Measurements from ENCODE around the gene IFITM10.
"Not testable (repeated sequence)": the region's sequence is repeated elsewhere in the genome, so short reads cannot be mapped to it uniquely, and the experiment has no call there.

IFITM10 gene

GRCh38 chr11:1691878-1692707 lies 58.3 kb downstream of the IFITM10 start:
- Histone ChIP-seq H3K27me3 (ENCODE audit: insufficient read depth, low read length) (peaks cover 6% of the 10 kb centered on the region; the same call in 1 of the 2 replicates), H3K27ac (ENCODE audit: low read depth, low read length) (no peak overlapping the region), H3K79me2 (ENCODE audit: control insufficient read depth, insufficient read depth, low read length, unreplicated experiment) (no peaks in the 10 kb centered on the region), H2AFZ (ENCODE audit: low read length, unreplicated experiment) (no peak overlapping the region), H3K4me1 (ENCODE audit: control insufficient read depth, insufficient read depth, low read length, unreplicated experiment) (peaks cover 5% of the 10 kb centered on the region), H3K36me3 (ENCODE audit: insufficient read depth, low read length) (no peaks in the 10 kb centered on the region), H3K4me3 (ENCODE audit: low read depth, low read length) (no peak overlapping the region)

GRCh38 chr11:1691026-1691877 lies 59.1 kb downstream of the IFITM10 start:
- H3K27me3 ChIP-seq (ENCODE audit: insufficient read depth, low read length) = peaks cover 6% of the 10 kb centered on the region; the same call in 1 of the 2 replicates
- no peaks in the 10 kb centered on the region for H3K36me3 ChIP-seq (ENCODE audit: insufficient read depth, low read length)
- no peaks in the 10 kb centered on the region for H3K79me2 ChIP-seq (ENCODE audit: control insufficient read depth, insufficient read depth, low read length, unreplicated experiment)
- no peak overlapping the region for H3K4me3 ChIP-seq (ENCODE audit: low read depth, low read length)
- no peak overlapping the region for H2AFZ ChIP-seq (ENCODE audit: low read length, unreplicated experiment)
- H3K4me1 ChIP-seq (ENCODE audit: control insufficient read depth, insufficient read depth, low read length, unreplicated experiment) = peaks cover 5% of the 10 kb centered on the region
- no peak overlapping the region for H3K27ac ChIP-seq (ENCODE audit: low read depth, low read length)

DNA sequence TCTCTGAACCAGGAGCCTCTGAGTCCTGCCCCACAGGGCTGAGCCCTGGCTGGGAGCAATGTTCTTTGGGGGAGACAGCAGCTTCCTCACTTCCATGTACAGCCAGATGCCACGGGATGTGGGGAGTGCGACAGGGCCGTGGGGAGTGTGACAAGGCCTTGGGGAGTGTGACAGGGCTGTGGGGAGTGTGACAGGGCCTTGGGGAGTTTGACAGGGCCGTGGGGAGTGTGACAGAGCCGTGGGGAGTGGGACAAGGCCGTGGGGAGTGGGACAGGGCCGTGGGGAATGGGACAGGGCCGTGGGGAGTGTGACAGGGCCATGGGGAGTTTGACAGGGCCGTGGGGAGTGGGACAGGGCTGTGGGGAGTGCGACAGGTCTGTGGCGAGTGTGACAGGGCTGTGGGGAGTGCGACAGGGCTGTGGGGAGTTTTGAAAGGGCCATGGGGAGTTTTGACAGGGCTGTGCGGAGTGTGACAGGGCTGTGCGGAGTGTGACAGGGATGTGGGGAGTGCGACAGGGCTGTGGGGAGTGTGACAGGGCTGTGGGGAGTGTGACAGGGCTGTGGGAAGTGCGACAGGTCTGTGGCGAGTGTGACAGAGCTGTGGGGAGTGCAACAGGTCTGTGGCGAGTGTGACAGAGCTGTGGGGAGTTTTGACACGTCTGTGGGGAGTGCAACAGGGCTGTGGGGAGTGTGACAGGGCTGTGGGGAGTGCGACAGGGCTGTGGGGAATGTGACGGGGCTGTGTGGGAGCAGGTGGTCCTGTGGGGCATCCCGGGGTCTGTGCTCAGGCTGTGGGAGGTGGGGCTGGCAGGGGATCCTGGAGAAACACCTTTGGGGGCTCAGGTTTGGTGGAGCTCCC lies 60.0 kb downstream of the IFITM10 start:
- Histone ChIP-seq H3K36me3 (ENCODE audit: insufficient read depth, low read length) (no peaks in the 10 kb centered on the region), H3K27me3 (ENCODE audit: insufficient read depth, low read length) (peaks cover 6% of the 10 kb centered on the region; the same call in 1 of the 2 replicates), H3K27ac (ENCODE audit: low read depth, low read length) (no peak overlapping the region), H3K79me2 (ENCODE audit: control insufficient read depth, insufficient read depth, low read length, unreplicated experiment) (no peaks in the 10 kb centered on the region), H3K4me3 (ENCODE audit: low read depth, low read length) (no peak overlapping the region), H2AFZ (ENCODE audit: low read length, unreplicated experiment) (no peak overlapping the region), H3K4me1 (ENCODE audit: control insufficient read depth, insufficient read depth, low read length, unreplicated experiment) (peaks cover 5% of the 10 kb centered on the region)

DNA sequence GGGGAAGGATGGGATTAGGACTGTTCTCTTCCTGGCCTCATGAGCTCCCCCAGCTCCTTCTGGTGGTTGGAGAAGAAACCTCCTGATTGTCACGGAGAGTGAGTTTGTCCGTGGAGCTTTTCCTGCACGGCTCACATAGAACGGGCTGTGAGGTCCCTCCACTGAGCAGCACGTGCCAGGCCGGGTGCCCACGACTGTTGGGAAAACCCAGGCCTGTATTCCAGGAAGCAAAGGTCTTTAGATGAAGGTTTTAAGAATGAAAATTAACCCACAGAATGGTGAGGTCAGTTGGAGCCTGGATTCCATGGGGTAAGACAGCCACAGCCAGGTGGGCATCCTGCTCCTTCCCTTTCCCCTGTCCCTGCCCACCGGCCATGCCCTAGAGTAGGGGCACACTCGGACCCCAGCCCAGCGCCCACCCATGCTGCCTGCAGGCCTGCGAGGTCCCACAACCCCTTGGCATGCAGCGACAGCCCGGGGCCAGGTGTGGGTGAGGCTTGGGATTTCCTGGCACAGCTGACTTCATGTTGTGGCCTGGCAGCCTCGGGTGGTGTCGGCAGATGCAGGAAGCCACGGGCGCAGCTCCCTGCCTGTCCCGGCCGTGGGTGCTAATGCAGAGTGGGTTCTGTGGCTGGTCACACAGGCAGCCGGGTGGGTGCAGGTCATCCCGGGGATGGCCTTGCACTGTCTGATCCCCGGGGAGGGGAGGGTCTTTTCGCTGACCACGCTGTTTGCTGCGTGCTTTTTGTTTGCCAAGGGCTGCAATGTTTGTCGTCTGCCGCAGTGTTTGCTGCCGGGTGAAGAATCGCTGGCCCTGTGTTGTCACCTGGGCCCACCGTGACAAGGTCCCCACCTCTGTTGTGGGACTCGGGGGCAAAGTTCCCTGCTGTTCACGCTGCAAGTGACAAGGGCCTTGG lies 60.9 kb downstream of the IFITM10 start:
- H3K4me1 ChIP-seq (ENCODE audit: control insufficient read depth, insufficient read depth, low read length, unreplicated experiment); H3K27ac ChIP-seq (ENCODE audit: low read depth, low read length); H2AFZ ChIP-seq (ENCODE audit: low read length, unreplicated experiment); H3K79me2 ChIP-seq (ENCODE audit: control insufficient read depth, insufficient read depth, low read length, unreplicated experiment); H3K36me3 ChIP-seq (ENCODE audit: insufficient read depth, low read length); H3K27me3 ChIP-seq (ENCODE audit: insufficient read depth, low read length); H3K4me3 ChIP-seq (ENCODE audit: low read depth, low read length): not testable (repeated sequence)

- H3K4me1 ChIP-seq (ENCODE audit: control insufficient read depth, insufficient read depth, low read length, unreplicated experiment); H3K27me3 ChIP-seq (ENCODE audit: insufficient read depth, low read length); H3K4me3 ChIP-seq (ENCODE audit: low read depth, low read length); H3K36me3 ChIP-seq (ENCODE audit: insufficient read depth, low read length); H3K79me2 ChIP-seq (ENCODE audit: control insufficient read depth, insufficient read depth, low read length, unreplicated experiment); H3K27ac ChIP-seq (ENCODE audit: low read depth, low read length); H2AFZ ChIP-seq (ENCODE audit: low read length, unreplicated experiment): not testable (repeated sequence)
Measured at GRCh38 chr11:1688336-1688947, 62.0 kb downstream of the IFITM10 start.

GRCh38 chr11:1686220-1686619 lies 64.2 kb downstream of the IFITM10 start:
- H2AFZ ChIP-seq (ENCODE audit: low read length, unreplicated experiment); H3K27ac ChIP-seq (ENCODE audit: low read depth, low read length); H3K4me1 ChIP-seq (ENCODE audit: control insufficient read depth, insufficient read depth, low read length, unreplicated experiment): not testable (repeated sequence)

DNA sequence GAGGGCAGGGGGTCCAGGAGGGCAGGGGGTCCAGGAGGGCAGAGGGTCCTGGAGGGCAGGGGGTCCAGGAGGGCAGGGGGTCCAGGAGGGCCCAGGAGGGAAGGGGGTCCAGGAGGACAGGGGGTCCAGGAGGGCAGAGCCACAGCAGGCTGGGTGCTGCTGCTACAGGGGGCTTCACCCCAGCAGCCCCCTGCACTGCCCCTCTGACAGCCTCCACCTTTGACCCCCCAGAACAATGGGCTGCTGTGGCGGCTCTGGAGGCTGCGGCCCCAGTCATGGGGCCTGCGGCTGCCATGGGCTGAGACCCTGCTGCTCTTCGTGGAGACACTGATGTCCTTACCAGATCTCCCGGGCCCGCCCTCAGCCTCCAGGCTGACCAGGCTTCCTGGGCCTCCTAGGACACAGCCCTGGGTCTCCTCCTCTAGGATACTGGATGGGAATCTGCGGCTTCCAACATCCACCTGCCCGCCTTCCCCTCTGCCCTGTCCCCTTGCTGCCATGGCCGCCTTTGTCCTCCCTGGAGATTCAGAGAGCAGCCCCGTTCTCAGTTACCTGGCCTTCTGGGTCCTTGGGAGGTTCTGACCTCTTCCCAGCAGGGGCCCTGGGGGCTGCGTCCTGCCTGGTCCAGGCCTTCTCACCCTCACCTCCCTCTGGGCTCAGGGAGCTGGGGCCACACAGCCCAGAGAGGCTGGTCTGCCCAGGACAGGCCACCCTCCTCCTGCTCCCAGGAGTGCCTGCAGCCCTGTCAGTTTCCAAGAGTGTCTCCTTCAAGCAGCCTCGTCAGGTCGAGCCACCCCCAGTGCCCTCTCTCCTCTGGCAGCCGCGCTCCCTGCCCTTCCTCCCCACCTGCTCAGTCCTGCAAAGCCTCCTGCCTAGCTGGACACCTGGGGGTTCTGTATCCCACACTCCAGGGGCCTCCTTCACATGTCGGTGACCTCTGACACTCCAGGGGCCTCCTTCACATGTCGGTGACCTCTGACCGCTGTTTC lies 65.2 kb downstream of the IFITM10 start:
- not testable (repeated sequence) for H3K36me3 ChIP-seq (ENCODE audit: insufficient read depth, low read length); H3K79me2 ChIP-seq (ENCODE audit: control insufficient read depth, insufficient read depth, low read length, unreplicated experiment); H3K27ac ChIP-seq (ENCODE audit: low read depth, low read length); H3K4me1 ChIP-seq (ENCODE audit: control insufficient read depth, insufficient read depth, low read length, unreplicated experiment); H3K4me3 ChIP-seq (ENCODE audit: low read depth, low read length); H2AFZ ChIP-seq (ENCODE audit: low read length, unreplicated experiment)
- H3K27me3 ChIP-seq (ENCODE audit: insufficient read depth, low read length) = peaks cover 12% of the 10 kb centered on the region

More at GRCh38 chr11:1686220-1686619, 64.2 kb downstream of the IFITM10 start:
- not testable (repeated sequence) for H3K36me3 ChIP-seq (ENCODE audit: insufficient read depth, low read length); H3K79me2 ChIP-seq (ENCODE audit: control insufficient read depth, insufficient read depth, low read length, unreplicated experiment); H3K4me3 ChIP-seq (ENCODE audit: low read depth, low read length)
- peaks cover 16% of the 10 kb centered on the region for H3K27me3 ChIP-seq (ENCODE audit: insufficient read depth, low read length)

- H3K4me1 ChIP-seq (ENCODE audit: control insufficient read depth, insufficient read depth, low read length, unreplicated experiment); H3K4me3 ChIP-seq (ENCODE audit: low read depth, low read length); H3K36me3 ChIP-seq (ENCODE audit: insufficient read depth, low read length); H3K27ac ChIP-seq (ENCODE audit: low read depth, low read length); H2AFZ ChIP-seq (ENCODE audit: low read length, unreplicated experiment); H3K79me2 ChIP-seq (ENCODE audit: control insufficient read depth, insufficient read depth, low read length, unreplicated experiment): not testable (repeated sequence)
- peaks cover 13% of the 10 kb centered on the region for H3K27me3 ChIP-seq (ENCODE audit: insufficient read depth, low read length)
Measured at GRCh38 chr11:1683904-1684572, 66.4 kb downstream of the IFITM10 start.
